ENCODE results near the gene ALLC. TPM values are rescaled to one million over a fixed set of nuclear protein-coding genes. Genes with fewer than 3 reads are reported as not detected.

ALLC gene
- total and polyA plus RNA-seq, 8 donors: not detected

DNA sequence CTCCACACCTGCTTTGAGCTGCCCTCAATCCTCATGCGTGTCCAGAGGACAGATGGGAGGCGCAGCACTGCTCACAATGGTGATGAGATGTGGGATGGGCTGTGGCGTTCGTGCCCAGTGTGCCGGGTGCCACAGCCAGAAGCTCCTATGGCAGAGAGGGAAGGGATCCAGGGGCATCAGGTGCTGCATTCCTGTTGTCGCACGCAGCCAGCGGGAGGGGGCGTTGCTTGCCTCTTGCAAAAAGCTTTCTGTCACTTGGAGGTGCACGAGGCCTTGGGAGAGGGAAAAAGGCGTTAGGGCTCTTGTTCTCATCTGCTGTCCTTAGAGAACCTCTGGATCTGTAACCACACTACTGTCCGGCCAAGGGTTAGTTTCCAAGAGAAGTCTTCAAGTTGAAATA lies 29.2 kb upstream of the ALLC start:
- Histone ChIP-seq H3K27ac (no peak overlapping the region), H3K9me3 (peaks cover 0 to 4% (median 0%) of the 10 kb centered on the region in 4 donors), H3K27me3 (peaks cover 0 to 7% (median 0%) of the 10 kb centered on the region in 3 donors), H3K4me3 (no peak overlapping the region), H3K4me1 (peaks cover 0 to 8% (median 0%) of the 10 kb centered on the region in 4 donors), H3K36me3 (no peaks in the 10 kb centered on the region)
- no peak for TF ChIP-seq POLR2AphosphoS5 (IDR thresholded peaks at IDR 0.05)
- peak in 1 of 2 donors; percentile 25 for DNase-seq
- intact Hi-C loops (cut with DNase I; ENCODE audit: low total_unique reads): no loop called here
- 41 to 52% (median 47%) methylated on average over 12 of the region's 12 CpGs for WGBS, 5 donors

DNA sequence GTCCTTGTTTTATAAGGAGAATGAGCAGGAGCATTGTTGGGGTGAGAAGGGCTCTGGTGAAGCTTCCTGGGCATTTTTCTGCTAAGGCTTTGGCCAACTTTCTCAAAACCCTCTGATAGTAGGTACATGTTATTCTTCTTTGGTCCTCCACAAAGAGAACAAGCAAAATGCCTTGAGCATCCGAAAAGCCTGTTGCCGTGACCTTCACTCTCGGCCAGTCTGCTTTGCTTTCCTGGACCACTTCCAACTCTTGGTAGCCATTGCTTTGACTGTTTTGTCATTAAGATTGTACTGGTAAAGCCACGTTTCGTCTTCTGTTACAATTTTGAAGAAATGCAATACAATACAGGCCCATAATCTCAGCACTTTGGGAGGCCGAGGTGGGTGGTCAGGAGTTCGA lies 27.4 kb upstream of the ALLC start:
- H3K27ac ChIP-seq: peak overlapping the region in 1 of 5 donors; percentile 7
- no peaks in the 10 kb centered on the region for H3K36me3 ChIP-seq
- no peak for DNase-seq
- TF ChIP-seq, protein P1, sequence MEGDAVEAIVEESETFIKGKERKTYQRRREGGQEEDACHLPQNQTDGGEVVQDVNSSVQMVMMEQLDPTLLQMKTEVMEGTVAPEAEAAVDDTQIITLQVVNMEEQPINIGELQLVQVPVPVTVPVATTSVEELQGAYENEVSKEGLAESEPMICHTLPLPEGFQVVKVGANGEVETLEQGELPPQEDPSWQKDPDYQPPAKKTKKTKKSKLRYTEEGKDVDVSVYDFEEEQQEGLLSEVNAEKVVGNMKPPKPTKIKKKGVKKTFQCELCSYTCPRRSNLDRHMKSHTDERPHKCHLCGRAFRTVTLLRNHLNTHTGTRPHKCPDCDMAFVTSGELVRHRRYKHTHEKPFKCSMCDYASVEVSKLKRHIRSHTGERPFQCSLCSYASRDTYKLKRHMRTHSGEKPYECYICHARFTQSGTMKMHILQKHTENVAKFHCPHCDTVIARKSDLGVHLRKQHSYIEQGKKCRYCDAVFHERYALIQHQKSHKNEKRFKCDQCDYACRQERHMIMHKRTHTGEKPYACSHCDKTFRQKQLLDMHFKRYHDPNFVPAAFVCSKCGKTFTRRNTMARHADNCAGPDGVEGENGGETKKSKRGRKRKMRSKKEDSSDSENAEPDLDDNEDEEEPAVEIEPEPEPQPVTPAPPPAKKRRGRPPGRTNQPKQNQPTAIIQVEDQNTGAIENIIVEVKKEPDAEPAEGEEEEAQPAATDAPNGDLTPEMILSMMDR (IDR thresholded peaks at IDR 0.05): no peak
- TF ChIP-seq POLR2AphosphoS5 (IDR thresholded peaks at IDR 0.05) (no peak), EP300 (IDR thresholded peaks at IDR 0.05) (no peak)
- peaks cover 0 to 8% (median 0%) of the 10 kb centered on the region in 4 donors for H3K4me1 ChIP-seq
- intact Hi-C loops (cut with DNase I; ENCODE audit: low total_unique reads): no loop called here
- peaks cover 0 to 7% (median 0%) of the 10 kb centered on the region in 3 donors for H3K27me3 ChIP-seq
- 73 to 84% (median 79%) methylated on average over 7 of the region's 7 CpGs for WGBS, 5 donors
- no peak overlapping the region for H3K4me3 ChIP-seq
- no peaks in the 10 kb centered on the region for H3K9me3 ChIP-seq

DNA sequence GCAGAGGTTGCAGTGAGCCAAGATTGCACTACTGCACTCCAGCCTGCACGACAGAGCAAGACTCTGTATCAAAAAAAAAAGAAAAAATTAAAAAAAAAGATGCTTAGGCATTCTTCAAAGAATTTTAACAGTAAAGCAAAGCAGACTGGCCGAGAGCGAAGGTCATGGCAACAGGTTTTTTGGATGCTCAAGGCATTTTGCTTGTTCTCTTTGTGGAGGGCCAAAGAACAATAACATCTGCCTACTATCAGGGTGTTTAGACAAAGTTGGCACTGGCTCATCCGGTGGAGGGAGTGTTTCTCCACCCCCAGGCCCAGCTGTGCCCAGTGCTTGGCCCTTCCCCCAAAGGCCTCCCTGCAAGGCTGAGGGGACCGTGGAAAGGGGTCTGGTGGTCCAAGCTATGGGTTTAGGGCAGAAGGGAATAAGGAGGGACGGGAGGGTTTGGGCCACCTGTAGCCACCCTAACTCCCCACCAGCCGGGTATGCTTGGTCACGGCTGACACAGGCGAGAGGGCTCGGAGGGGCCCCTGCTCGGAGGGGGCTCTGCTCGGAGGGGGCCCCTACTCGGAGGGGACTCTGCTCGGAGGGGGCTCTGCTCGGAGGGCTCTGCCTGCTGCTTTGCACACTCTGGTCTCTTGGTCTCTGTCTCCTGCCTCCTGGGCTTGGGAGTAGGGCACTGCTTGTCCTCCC lies 26.7 kb upstream of the ALLC start:
- no peak overlapping the region for H3K4me3 ChIP-seq
- H3K27me3 ChIP-seq: peaks cover 0 to 7% (median 0%) of the 10 kb centered on the region in 3 donors
- H3K4me1 ChIP-seq: peaks cover 0 to 8% (median 0%) of the 10 kb centered on the region in 4 donors
- H3K27ac ChIP-seq: peak overlapping the region in 1 of 5 donors; percentile 7
- TF ChIP-seq POLR2A (IDR thresholded peaks at IDR 0.05) (no peak), EP300 (IDR thresholded peaks at IDR 0.05) (no peak), POLR2AphosphoS5 (IDR thresholded peaks at IDR 0.05) (no peak)
- TF ChIP-seq, protein P1 (IDR thresholded peaks at IDR 0.05): no peak
- intact Hi-C loops (cut with DNase I; ENCODE audit: low total_unique reads): no loop called here
- H3K9me3 ChIP-seq: no peaks in the 10 kb centered on the region
- WGBS, 5 donors: 66 to 90% (median 77%) methylated on average over 7 to 15 of the region's 15 CpGs
- H3K36me3 ChIP-seq: no peaks in the 10 kb centered on the region
- DNase-seq: peak in 1 of 2 donors; percentile 14

DNA sequence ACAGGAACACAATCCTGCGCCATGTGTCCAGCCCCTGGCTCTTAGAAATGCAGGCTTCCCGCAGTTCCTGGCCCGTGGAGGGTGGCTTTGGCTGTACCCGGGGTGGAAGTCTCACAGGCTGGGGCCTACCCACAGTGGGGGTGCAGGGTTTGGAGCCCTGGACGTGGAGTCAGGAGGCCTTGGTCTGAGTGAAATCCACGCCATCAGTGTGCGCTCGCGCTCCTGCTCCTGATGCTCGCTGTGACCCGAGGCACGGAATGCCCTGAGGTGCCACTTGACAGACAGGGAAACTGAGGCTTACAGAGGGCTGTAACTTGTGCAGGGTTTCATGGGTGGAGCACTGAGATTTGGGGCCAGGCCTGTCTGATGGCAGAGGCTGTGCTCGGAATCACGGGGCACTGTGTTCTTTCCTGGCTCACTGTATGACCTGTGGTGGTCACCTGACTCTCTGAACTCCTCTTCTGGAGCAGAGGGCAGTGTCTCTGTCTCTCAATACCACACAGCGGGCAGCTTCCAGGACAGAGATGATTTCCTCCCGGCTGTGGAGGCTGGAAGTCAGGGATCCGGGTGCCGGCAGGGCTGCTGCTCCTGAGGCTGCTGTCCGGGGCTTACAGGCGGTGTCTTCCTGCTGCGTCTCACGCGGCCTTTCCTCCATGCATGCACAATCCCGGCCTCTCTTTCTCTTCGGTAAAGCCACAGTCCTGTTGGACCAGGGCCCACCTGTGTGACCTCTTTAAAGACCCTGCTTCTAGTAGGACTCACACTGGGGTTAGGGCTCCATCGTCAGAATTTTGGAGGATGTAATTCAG lies 25.9 kb upstream of the ALLC start:
- peak in 1 of 2 donors; percentile 22 for DNase-seq
- Histone ChIP-seq H3K9me3 (no peaks in the 10 kb centered on the region), H3K27me3 (peaks cover 0 to 12% (median 0%) of the 10 kb centered on the region in 3 donors), H3K36me3 (no peaks in the 10 kb centered on the region), H3K27ac (no peak overlapping the region), H3K4me3 (no peak overlapping the region), H3K4me1 (peaks cover 0 to 8% (median 0%) of the 10 kb centered on the region in 4 donors)
- WGBS, 5 donors: 87 to 94% (median 90%) methylated on average over 14 to 26 of the region's 26 CpGs
- intact Hi-C loops (cut with DNase I; ENCODE audit: low total_unique reads): no loop called here
- TF ChIP-seq EP300 (IDR thresholded peaks at IDR 0.05) (no peak), POLR2AphosphoS5 (IDR thresholded peaks at IDR 0.05) (no peak), POLR2A (IDR thresholded peaks at IDR 0.05) (no peak)
- TF ChIP-seq, protein P1 (IDR thresholded peaks at IDR 0.05): no peak
